Gastroesophageal sphincter (tissue), 3 donors: ENCODE measurements around the gene HLA-DOA.

ENCODE experiments used
- CTCF ChIP-seq, 4 experiments: fragments of 200-600 bp in 2 of 4; fragments of 450-650 bp in 2 of 4; sonication (generic) in 1 of 4; IDR thresholded peaks; one replicate each; pipeline ENCODE4 v1.5.1; 2017 to 2019; ENCODE audit warnings: antibody characterized with exemption in 4 of 4, mild to moderate bottlenecking in 2 of 4, moderate library complexity in 2 of 4
- POLR2AphosphoS5 ChIP-seq: sonication (generic); formaldehyde crosslinking; IDR thresholded peaks from one replicate; pipeline ENCODE4 v1.6.1; 2017; ENCODE audit warnings: antibody characterized with exemption

- TF ChIP-seq CTCF (IDR thresholded peaks at IDR 0.05): no peak
- TF ChIP-seq POLR2AphosphoS5: no peak
Measured at GRCh38 chr6:32977953-32978324, 31.5 kb downstream of the HLA-DOA start.
